ENCODE results near the gene PEAR1.

DNA sequence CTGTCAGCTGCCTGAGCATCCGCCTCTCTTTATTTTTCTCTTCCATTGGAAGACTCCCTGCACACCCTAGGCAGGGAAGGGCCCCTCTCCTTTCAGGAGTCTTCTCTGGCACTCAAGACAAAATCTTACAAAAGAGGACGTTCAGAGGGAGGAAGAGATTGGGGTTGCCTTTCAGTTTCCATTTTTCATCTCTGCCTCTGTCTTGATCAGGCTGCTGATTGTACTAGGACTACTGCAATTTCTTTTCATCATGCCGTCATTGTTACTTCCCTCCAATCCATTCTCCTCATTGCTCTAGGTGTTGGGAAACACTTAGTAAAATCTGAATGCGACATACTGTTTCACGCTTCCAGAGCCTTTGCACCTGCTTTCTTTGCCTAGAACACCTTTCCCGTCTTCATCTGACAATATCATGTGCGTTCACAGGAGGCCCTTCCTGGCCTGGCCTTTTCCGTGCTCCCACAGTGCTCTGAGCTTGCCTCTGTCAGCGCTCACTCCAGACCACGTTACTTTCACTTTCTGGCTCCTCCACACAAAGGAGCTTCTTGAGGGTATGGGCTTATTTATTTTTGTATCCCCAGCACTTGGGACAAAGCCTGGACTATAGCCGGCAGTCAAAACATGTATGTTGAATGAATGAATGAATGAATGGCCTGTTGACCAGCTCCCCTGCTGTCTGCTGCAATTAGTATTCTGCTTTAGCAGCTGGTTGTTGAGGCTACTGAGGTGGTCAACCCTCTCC is 37.9 kb downstream of the PEAR1 start:
- TF ChIP-seq POLR2A (IDR thresholded peaks at IDR 0.05; ENCODE audit: low read depth, low read length) (no peak), TAF1 (IDR thresholded peaks at IDR 0.05; ENCODE audit: low read depth, low read length) (no peak)
